NB4 (cell line): ENCODE results near the gene MTA2.
"Not testable (repeated sequence)": the region's sequence is repeated elsewhere in the genome, so short reads cannot be mapped to it uniquely, and the experiment has no call there.

Experiments
- MYC ChIP-seq: IDR thresholded peaks from 2 replicates; pipeline ENCODE4 v1.6.1; 2011; ENCODE audit warnings: low read depth, low read length
- POLR2A ChIP-seq: IDR thresholded peaks from 2 replicates; pipeline ENCODE4 v1.6.1; 2011; ENCODE audit warnings: mild to moderate bottlenecking; ENCODE audit not compliant: insufficient read length; ENCODE audit errors: extremely low read depth
- TF ChIP-seq, protein P1 (sequence below): IDR thresholded peaks from one replicate; pipeline ENCODE4 v1.5.1; 2012; ENCODE audit warnings: low read depth, low read length

GRCh38 chr11:62571493-62571892 lies 30.2 kb downstream of the MTA2 start:
- not testable (repeated sequence) for TF ChIP-seq POLR2A, MYC
- TF ChIP-seq, protein P1, sequence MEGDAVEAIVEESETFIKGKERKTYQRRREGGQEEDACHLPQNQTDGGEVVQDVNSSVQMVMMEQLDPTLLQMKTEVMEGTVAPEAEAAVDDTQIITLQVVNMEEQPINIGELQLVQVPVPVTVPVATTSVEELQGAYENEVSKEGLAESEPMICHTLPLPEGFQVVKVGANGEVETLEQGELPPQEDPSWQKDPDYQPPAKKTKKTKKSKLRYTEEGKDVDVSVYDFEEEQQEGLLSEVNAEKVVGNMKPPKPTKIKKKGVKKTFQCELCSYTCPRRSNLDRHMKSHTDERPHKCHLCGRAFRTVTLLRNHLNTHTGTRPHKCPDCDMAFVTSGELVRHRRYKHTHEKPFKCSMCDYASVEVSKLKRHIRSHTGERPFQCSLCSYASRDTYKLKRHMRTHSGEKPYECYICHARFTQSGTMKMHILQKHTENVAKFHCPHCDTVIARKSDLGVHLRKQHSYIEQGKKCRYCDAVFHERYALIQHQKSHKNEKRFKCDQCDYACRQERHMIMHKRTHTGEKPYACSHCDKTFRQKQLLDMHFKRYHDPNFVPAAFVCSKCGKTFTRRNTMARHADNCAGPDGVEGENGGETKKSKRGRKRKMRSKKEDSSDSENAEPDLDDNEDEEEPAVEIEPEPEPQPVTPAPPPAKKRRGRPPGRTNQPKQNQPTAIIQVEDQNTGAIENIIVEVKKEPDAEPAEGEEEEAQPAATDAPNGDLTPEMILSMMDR, result not testable (repeated sequence)
